ENCODE results near the gene GALM. TPM values are rescaled to one million over a fixed set of nuclear protein-coding genes. Genes with fewer than 3 reads are reported as not detected.

Gene GALM
- total and polyA plus RNA-seq, 2 donors (not counting 3 experiments of a cell fraction or from before 2014, with no cell fraction given): 4.8 to 6.1 TPM

- ChIA-PET POLR2A (no interaction called here), CTCF (interaction anchor here (1.1 to 6.6 kb wide), 2 partner anchors 142 to 164 kb away, joined by 3 to 40 read pairs; no protein-coding TSS in a partner anchor)
- Histone ChIP-seq H3K27me3 (ENCODE audit: control insufficient read depth in 2 of 2, insufficient read depth in 2 of 2, low read length in 2 of 2) (no peaks in the 10 kb centered on the region), H3K9ac (replicated peaks; ENCODE audit: extremely low read depth, insufficient read depth, low read length) (no peak overlapping the region), H3K9me3 (replicated peaks; ENCODE audit: control insufficient read depth, insufficient read depth, low read length) (no peaks in the 10 kb centered on the region), H3K36me3 (ENCODE audit: control insufficient read depth in 2 of 2, extremely low read depth in 1 of 2, insufficient read depth in 2 of 2, low read length in 2 of 2) (peaks cover 22 to 45% of the 10 kb centered on the region in 2 experiments), H2AFZ (ENCODE audit: low read depth, low read length) (no peak overlapping the region), H3K79me2 (ENCODE audit: control insufficient read depth, insufficient read depth, low read length) (peaks cover 71% of the 10 kb centered on the region), H3K4me3 (replicated peaks in 1 of 3; ENCODE audit: insufficient read depth in 1 of 3, low read depth in 1 of 3, low read length in 3 of 3) (no peak overlapping the region), H3K27ac (ENCODE audit: insufficient read depth, low read depth, low read length) (no peak overlapping the region), H3K4me2 (ENCODE audit: insufficient read depth, low read length) (no peak overlapping the region), H3K4me1 (ENCODE audit: control insufficient read depth, extremely low read depth, insufficient read depth, low read length) (peaks cover 32% of the 10 kb centered on the region), H3K9me1 (replicated peaks; ENCODE audit: control insufficient read depth, extremely low read depth, insufficient read depth, low read length) (no peaks in the 10 kb centered on the region), H4K20me1 (replicated peaks; ENCODE audit: control insufficient read depth, extremely low read depth, insufficient read depth, low read length) (peaks cover 17% of the 10 kb centered on the region)
- TF ChIP-seq JUN (IDR thresholded peaks at IDR 0.05; ENCODE audit: borderline replicate concordance, insufficient read depth, insufficient read length, low read depth) (no peak), MYC (IDR thresholded peaks at IDR 0.05; ENCODE audit: low read depth, low read length) (no peak), MAX (IDR thresholded peaks at IDR 0.05; ENCODE audit: insufficient read depth, insufficient read length) (no peak), POLR2A (IDR thresholded peaks at IDR 0.05; ENCODE audit: low read depth, low read length) (no peak), POLR2AphosphoS5 (IDR thresholded peaks at IDR 0.05; ENCODE audit: insufficient read depth, low read depth, low read length) (no peak)
- intact Hi-C loops (cut with micrococcal nuclease) (no loop called here), dilution Hi-C loops (cut with MboI; ENCODE audit: extremely low pct_ligation_motif_present, low sequenced_read_pairs) (no loop called here)
- no peak for FAIRE-seq
- no peak for DNase-seq (ENCODE audit: low read depth, low spot score)
- no TSS peak for BruUV-seq (replicated peaks)
Observed at GRCh38 chr2:38745267-38745666, 79.4 kb downstream of the GALM start.

GRCh38 chr2:38747007-38747424, 81.1 kb downstream of the GALM start:
- no peak for DNase-seq (ENCODE audit: low read depth, low spot score)
- peak overlapping the region; percentile 37 for H3K4me2 ChIP-seq (ENCODE audit: insufficient read depth, low read length)
- H3K9ac ChIP-seq (replicated peaks; ENCODE audit: extremely low read depth, insufficient read depth, low read length): no peak overlapping the region
- peaks cover 35% of the 10 kb centered on the region for H3K4me1 ChIP-seq (ENCODE audit: control insufficient read depth, extremely low read depth, insufficient read depth, low read length)
- H2AFZ ChIP-seq (ENCODE audit: low read depth, low read length): no peak overlapping the region
- POLR2A ChIA-PET: no interaction called here
- dilution Hi-C loops (cut with MboI; ENCODE audit: extremely low pct_ligation_motif_present, low sequenced_read_pairs): no loop called here
- no peak overlapping the region for H3K27ac ChIP-seq (ENCODE audit: insufficient read depth, low read depth, low read length)
- FAIRE-seq: no peak
- CTCF ChIA-PET: interaction anchor here (0.9 kb wide), 1 partner anchor 144 kb away, joined by 3 read pairs; the partner anchor contains the start of gene HNRNPLL
- peaks cover 80% of the 10 kb centered on the region for H3K79me2 ChIP-seq (ENCODE audit: control insufficient read depth, insufficient read depth, low read length)
- peaks cover 17% of the 10 kb centered on the region for H4K20me1 ChIP-seq (replicated peaks; ENCODE audit: control insufficient read depth, extremely low read depth, insufficient read depth, low read length)
- no peaks in the 10 kb centered on the region for H3K27me3 ChIP-seq (ENCODE audit: control insufficient read depth in 2 of 2, insufficient read depth in 2 of 2, low read length in 2 of 2)
- H3K36me3 ChIP-seq (ENCODE audit: control insufficient read depth in 2 of 2, extremely low read depth in 1 of 2, insufficient read depth in 2 of 2, low read length in 2 of 2): peaks cover 22 to 45% of the 10 kb centered on the region in 2 experiments
- intact Hi-C loops (cut with micrococcal nuclease): no loop called here
- no peaks in the 10 kb centered on the region for H3K9me1 ChIP-seq (replicated peaks; ENCODE audit: control insufficient read depth, extremely low read depth, insufficient read depth, low read length)
- no peak overlapping the region for H3K4me3 ChIP-seq (replicated peaks in 1 of 3; ENCODE audit: insufficient read depth in 1 of 3, low read depth in 1 of 3, low read length in 3 of 3)
- TF ChIP-seq CTCF (IDR thresholded peaks at IDR 0.05; ENCODE audit: extremely low read depth in 1 of 2, insufficient read depth in 1 of 2, low read depth in 1 of 2, low read length in 2 of 2) (no peak), POLR2A (IDR thresholded peaks at IDR 0.05; ENCODE audit: low read depth, low read length) (peak; percentile 38)
- no peaks in the 10 kb centered on the region for H3K9me3 ChIP-seq (replicated peaks; ENCODE audit: control insufficient read depth, insufficient read depth, low read length)
- BruUV-seq (replicated peaks): no TSS peak

Measured in endothelial cell of umbilical vein (primary cell).